ENCODE measurements around the gene KIAA0232. TPM values are rescaled to one million over a fixed set of nuclear protein-coding genes. Genes with fewer than 3 reads are reported as not detected.

The KIAA0232 gene
- polyA plus RNA-seq, 1 donor (not counting 4 experiments of a cell fraction or from before 2014, with no cell fraction given), result 10.0 TPM

DNA sequence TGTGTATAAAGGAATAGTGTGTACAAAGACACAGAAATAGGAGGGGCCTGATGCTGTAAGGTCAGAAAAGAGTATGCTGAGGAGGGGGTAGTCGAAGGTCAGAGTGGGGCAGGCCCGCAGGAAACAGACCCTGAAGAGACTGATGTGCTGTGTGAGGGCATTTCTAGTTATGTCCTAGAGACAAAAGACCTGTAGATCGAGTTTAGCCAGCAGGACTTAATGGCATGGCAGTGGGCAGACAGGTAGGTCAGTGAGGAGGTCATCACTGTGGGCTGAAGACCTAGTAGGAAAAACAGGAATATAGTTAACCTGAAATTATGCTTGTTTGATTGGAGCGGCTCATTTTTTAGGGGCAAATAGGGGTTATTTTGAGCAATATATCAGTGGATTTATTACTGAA is 57.1 kb downstream of the KIAA0232 start:
- TF ChIP-seq, protein P1, sequence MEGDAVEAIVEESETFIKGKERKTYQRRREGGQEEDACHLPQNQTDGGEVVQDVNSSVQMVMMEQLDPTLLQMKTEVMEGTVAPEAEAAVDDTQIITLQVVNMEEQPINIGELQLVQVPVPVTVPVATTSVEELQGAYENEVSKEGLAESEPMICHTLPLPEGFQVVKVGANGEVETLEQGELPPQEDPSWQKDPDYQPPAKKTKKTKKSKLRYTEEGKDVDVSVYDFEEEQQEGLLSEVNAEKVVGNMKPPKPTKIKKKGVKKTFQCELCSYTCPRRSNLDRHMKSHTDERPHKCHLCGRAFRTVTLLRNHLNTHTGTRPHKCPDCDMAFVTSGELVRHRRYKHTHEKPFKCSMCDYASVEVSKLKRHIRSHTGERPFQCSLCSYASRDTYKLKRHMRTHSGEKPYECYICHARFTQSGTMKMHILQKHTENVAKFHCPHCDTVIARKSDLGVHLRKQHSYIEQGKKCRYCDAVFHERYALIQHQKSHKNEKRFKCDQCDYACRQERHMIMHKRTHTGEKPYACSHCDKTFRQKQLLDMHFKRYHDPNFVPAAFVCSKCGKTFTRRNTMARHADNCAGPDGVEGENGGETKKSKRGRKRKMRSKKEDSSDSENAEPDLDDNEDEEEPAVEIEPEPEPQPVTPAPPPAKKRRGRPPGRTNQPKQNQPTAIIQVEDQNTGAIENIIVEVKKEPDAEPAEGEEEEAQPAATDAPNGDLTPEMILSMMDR (optimal IDR thresholded peaks at IDR 0.05 in 1 of 3, IDR thresholded peaks at IDR 0.05 in 1 of 3, conservative IDR thresholded peaks at IDR 0.05 in 1 of 3; ENCODE audit: extremely low read depth in 1 of 3, insufficient read depth in 2 of 3, low read length in 3 of 3), result no peak
- TF ChIP-seq EZH2 (IDR thresholded peaks at IDR 0.05; ENCODE audit: low read length), result no peak
- dilution Hi-C loops (cut with MboI; ENCODE audit: extremely low pct_ligation_motif_present, low sequenced_read_pairs), result no loop called here
- no peaks in the 10 kb centered on the region for H3K9me3 ChIP-seq (ENCODE audit: control insufficient read depth, low read depth, low read length)
- H3K36me3 ChIP-seq (ENCODE audit: control insufficient read depth in 2 of 2, extremely low read depth in 1 of 2, insufficient read depth in 2 of 2, low read length in 2 of 2), result peaks cover 2 to 4% of the 10 kb centered on the region in 2 experiments
- no peak overlapping the region for H3K27ac ChIP-seq (ENCODE audit: control insufficient read depth, insufficient read depth, low read length)
- H3K4me3 ChIP-seq (ENCODE audit: control insufficient read depth in 2 of 3, extremely low read depth in 1 of 3, insufficient read depth in 2 of 3, low read depth in 1 of 3, low read length in 3 of 3), result no peak overlapping the region
- no peaks in the 10 kb centered on the region for H3K27me3 ChIP-seq (ENCODE audit: control insufficient read depth, extremely low read depth, insufficient read depth, low read length)
- no peak overlapping the region for H3K9ac ChIP-seq (ENCODE audit: control insufficient read depth, extremely low read depth, insufficient read depth, low read length)
- FAIRE-seq (no peak), DNase-seq (ENCODE audit: low read depth, low spot score) (no peak)
- peaks cover 17% of the 10 kb centered on the region for H3K79me2 ChIP-seq (ENCODE audit: control insufficient read depth, insufficient read depth, low read length)
- H3K4me2 ChIP-seq (ENCODE audit: control insufficient read depth, extremely low read depth, insufficient read depth, low read depth, low read length), result no peak overlapping the region
- no peak overlapping the region for H2AFZ ChIP-seq (ENCODE audit: control insufficient read depth, low read length)
- no peaks in the 10 kb centered on the region for H3K9me1 ChIP-seq (ENCODE audit: control insufficient read depth, extremely low read depth, insufficient read depth, low read length)
- peaks cover 5% of the 10 kb centered on the region for H3K4me1 ChIP-seq (ENCODE audit: control insufficient read depth, extremely low read depth, insufficient read depth, low read length)
- peaks cover 4% of the 10 kb centered on the region for H4K20me1 ChIP-seq (ENCODE audit: control insufficient read depth, extremely low read depth, insufficient read depth, low read length)

- TF ChIP-seq EZH2 (IDR thresholded peaks at IDR 0.05; ENCODE audit: low read length), result no peak
- TF ChIP-seq, protein P1 (optimal IDR thresholded peaks at IDR 0.05 in 1 of 3, IDR thresholded peaks at IDR 0.05 in 1 of 3, conservative IDR thresholded peaks at IDR 0.05 in 1 of 3; ENCODE audit: extremely low read depth in 1 of 3, insufficient read depth in 2 of 3, low read length in 3 of 3), result no peak
These were observed 57.8 kb downstream of the KIAA0232 start for GRCh38 chr4:6840062-6840976.

More at GRCh38 chr4:6840062-6840976, 57.8 kb downstream of the KIAA0232 start:
- Histone ChIP-seq H3K79me2 (ENCODE audit: control insufficient read depth, insufficient read depth, low read length) (peaks cover 14% of the 10 kb centered on the region), H3K4me2 (ENCODE audit: control insufficient read depth, extremely low read depth, insufficient read depth, low read depth, low read length) (no peak overlapping the region), H3K9me3 (ENCODE audit: control insufficient read depth, low read depth, low read length) (no peaks in the 10 kb centered on the region), H3K9ac (ENCODE audit: control insufficient read depth, extremely low read depth, insufficient read depth, low read length) (no peak overlapping the region), H4K20me1 (ENCODE audit: control insufficient read depth, extremely low read depth, insufficient read depth, low read length) (no peaks in the 10 kb centered on the region), H3K36me3 (ENCODE audit: control insufficient read depth in 2 of 2, extremely low read depth in 1 of 2, insufficient read depth in 2 of 2, low read length in 2 of 2) (peaks cover 4 to 7% of the 10 kb centered on the region in 2 experiments), H3K27me3 (ENCODE audit: control insufficient read depth, extremely low read depth, insufficient read depth, low read length) (no peaks in the 10 kb centered on the region), H2AFZ (ENCODE audit: control insufficient read depth, low read length) (no peak overlapping the region), H3K9me1 (ENCODE audit: control insufficient read depth, extremely low read depth, insufficient read depth, low read length) (no peaks in the 10 kb centered on the region), H3K4me1 (ENCODE audit: control insufficient read depth, extremely low read depth, insufficient read depth, low read length) (no peaks in the 10 kb centered on the region), H3K27ac (ENCODE audit: control insufficient read depth, insufficient read depth, low read length) (no peak overlapping the region), H3K4me3 (ENCODE audit: control insufficient read depth in 2 of 3, extremely low read depth in 1 of 3, insufficient read depth in 2 of 3, low read depth in 1 of 3, low read length in 3 of 3) (no peak overlapping the region)
- no peak for FAIRE-seq
- no peak for DNase-seq (ENCODE audit: low read depth, low spot score)
- dilution Hi-C loops (cut with MboI; ENCODE audit: extremely low pct_ligation_motif_present, low sequenced_read_pairs), result no loop called here

Data from keratinocyte (primary cell).